ENCODE results near the gene RND2. TPM values are rescaled to one million over a fixed set of nuclear protein-coding genes. Genes with fewer than 3 reads are reported as not detected.

RND2 gene
- total RNA-seq, 4 donors from 2014 or later = 0.41 to 0.64 TPM; not detected in 2

DNA sequence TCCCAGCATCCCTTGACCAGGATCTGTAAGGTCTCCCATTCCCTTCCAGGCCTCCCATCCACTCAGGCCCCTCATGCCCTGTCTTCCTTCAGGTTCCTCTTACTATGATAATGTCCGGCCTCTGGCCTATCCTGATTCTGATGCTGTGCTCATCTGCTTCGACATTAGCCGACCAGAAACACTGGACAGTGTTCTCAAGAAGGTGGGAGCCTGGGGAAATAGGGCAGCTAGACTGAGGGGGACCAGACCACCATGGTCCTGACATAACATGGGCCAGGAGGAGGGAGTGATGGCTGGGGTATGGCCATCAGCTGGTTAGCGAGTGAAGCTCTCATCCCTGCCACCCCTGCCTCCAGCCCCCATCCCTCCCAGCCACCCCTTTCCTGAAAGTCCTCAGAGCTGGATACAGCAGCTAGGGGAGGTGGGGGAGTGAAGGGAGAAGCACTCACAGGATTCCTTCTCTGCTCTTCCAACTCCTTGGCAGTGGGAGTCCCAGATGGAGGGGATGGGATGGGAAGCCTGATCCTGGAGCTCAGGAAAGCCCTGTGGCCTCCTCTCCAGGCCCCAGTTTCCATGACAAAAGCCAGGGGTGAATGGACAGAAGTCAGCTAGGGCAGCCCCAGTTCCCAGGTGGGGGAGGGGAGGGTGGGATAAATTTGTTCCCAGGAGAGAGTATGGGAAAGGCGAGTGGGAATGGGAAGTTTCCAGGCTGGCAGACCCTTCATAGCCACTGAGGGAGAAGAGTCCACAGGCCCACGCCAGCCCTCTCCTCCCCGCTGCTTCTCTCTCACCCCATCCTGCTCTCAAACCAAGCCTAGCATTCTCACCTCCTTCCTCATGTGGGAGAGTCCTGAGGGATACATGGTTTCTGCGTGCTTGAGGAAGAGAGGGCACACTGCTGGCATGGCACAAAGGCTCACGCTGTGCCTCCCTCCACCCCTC, 2.3 kb downstream of the RND2 start:
- no peak for DNase-seq
- no peak overlapping the region for H3K4me3 ChIP-seq
- WGBS, 2 donors (ENCODE audit: low coverage in 1 of 2) = 66 to 72% methylated on average over 5 to 9 of the region's 9 CpGs
- in situ Hi-C loops (cut with MboI; ENCODE audit: low pct_ligation_motif_present in 1 of 4, low pct_unique_long_range_greater_than_20kb in 1 of 4, low sequenced_read_pairs in 3 of 4) (loop anchor here in 1 of 4 donors (25.0 kb wide), 1 partner anchor 310 kb away; no protein-coding TSS in a partner anchor), intact Hi-C loops (cut with DNase I; ENCODE audit: low total_unique reads) (no loop called here)
- peaks cover 6 to 17% (median 12%) of the 10 kb centered on the region in 4 donors for H3K4me1 ChIP-seq
- H3K36me3 ChIP-seq = no peaks in the 10 kb centered on the region
- TF ChIP-seq POLR2AphosphoS5 (IDR thresholded peaks at IDR 0.05) (no peak), POLR2A (IDR thresholded peaks at IDR 0.05) (no peak), EP300 (IDR thresholded peaks at IDR 0.05; ENCODE audit: low read depth) (no peak)
- TF ChIP-seq, protein P1, sequence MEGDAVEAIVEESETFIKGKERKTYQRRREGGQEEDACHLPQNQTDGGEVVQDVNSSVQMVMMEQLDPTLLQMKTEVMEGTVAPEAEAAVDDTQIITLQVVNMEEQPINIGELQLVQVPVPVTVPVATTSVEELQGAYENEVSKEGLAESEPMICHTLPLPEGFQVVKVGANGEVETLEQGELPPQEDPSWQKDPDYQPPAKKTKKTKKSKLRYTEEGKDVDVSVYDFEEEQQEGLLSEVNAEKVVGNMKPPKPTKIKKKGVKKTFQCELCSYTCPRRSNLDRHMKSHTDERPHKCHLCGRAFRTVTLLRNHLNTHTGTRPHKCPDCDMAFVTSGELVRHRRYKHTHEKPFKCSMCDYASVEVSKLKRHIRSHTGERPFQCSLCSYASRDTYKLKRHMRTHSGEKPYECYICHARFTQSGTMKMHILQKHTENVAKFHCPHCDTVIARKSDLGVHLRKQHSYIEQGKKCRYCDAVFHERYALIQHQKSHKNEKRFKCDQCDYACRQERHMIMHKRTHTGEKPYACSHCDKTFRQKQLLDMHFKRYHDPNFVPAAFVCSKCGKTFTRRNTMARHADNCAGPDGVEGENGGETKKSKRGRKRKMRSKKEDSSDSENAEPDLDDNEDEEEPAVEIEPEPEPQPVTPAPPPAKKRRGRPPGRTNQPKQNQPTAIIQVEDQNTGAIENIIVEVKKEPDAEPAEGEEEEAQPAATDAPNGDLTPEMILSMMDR (IDR thresholded peaks at IDR 0.05) = no peak
- H3K27me3 ChIP-seq = peaks cover 3% of the 10 kb centered on the region
- no peaks in the 10 kb centered on the region for H3K9me3 ChIP-seq
- H3K27ac ChIP-seq = no peak overlapping the region

DNA sequence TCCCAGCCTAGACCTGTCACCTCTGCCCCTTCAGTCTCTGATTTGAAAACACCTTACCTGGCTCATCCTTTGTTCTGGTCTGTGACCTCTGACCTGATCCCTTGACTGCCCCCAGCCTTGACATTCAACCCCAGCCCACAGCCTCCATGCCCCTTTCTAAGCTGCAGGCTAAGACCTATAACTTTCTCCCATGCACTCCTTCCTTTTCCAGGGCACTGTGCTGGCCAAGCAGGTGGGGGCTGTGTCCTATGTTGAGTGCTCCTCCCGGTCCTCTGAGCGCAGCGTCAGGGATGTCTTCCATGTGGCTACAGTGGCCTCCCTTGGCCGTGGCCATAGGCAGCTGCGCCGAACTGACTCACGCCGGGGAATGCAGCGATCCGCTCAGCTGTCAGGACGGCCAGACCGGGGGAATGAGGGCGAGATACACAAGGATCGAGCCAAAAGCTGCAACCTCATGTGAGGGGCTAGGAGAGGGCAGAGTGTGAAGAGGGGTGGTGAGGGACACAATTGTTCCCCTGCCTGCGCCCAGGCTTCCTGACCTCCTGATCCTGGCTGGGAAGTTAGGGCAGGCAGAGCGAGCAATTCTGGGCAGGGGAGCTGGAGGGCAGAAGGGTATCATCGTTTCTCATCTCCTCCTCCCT, 3.3 kb downstream of the RND2 start:
- H3K4me3 ChIP-seq = no peak overlapping the region
- no peak for TF ChIP-seq POLR2AphosphoS5 (IDR thresholded peaks at IDR 0.05)
- no peak for TF ChIP-seq EP300 (IDR thresholded peaks at IDR 0.05; ENCODE audit: low read depth)
- TF ChIP-seq, protein P1 (IDR thresholded peaks at IDR 0.05) = no peak
- no peak for TF ChIP-seq POLR2A (IDR thresholded peaks at IDR 0.05)
- no peak for DNase-seq
- intact Hi-C loops (cut with DNase I; ENCODE audit: low total_unique reads) (no loop called here), in situ Hi-C loops (cut with MboI; ENCODE audit: low pct_ligation_motif_present in 1 of 4, low pct_unique_long_range_greater_than_20kb in 1 of 4, low sequenced_read_pairs in 3 of 4) (loop anchor here in 1 of 4 donors (25.0 kb wide), 1 partner anchor 309 kb away; no protein-coding TSS in a partner anchor)
- no peak overlapping the region for H3K27ac ChIP-seq
- no peaks in the 10 kb centered on the region for H3K36me3 ChIP-seq
- H3K4me1 ChIP-seq = peaks cover 0 to 9% (median 7%) of the 10 kb centered on the region in 4 donors
- no peaks in the 10 kb centered on the region for H3K27me3 ChIP-seq
- 80 to 87% methylated on average over 3 to 17 of the region's 17 CpGs for WGBS, 2 donors (ENCODE audit: low coverage in 1 of 2)
- no peaks in the 10 kb centered on the region for H3K9me3 ChIP-seq

DNA sequence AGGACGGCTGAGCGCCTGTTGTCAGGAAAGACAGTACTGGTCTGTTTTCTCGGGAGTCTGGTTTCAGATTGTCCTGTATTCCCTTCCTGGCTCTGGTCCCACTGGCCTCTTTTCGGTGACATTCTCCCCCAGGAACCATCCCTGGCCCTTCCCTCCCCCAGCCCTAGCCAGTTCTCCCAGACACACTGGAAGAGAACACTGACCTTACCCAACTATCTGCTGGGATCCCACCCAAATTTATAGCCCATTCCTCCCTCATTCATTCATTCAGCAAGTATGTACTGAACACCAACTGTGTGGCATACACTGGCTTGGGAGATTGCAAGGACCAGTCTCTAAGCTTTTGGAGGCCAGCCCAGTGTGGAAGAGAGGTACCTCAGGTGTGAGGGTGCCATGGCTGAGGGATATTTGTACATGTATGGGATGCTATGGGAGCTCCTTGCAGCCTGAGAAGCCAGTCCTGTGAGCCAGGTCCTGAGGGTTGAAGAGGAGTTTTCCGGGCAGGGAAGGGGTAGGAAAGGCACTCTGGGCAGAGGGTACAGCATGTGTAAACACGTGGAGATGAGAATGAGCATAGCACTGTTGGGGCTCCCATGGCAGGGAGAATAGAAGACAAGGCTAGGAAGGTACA, 5.2 kb downstream of the RND2 start:
- Histone ChIP-seq H3K4me1 (no peaks in the 10 kb centered on the region), H3K27me3 (no peaks in the 10 kb centered on the region), H3K4me3 (no peak overlapping the region), H3K36me3 (no peaks in the 10 kb centered on the region), H3K27ac (peak overlapping the region in 1 of 4 donors; percentile 24), H3K9me3 (no peaks in the 10 kb centered on the region)
- TF ChIP-seq, protein P1 (IDR thresholded peaks at IDR 0.05) = no peak
- no peak for TF ChIP-seq POLR2AphosphoS5 (IDR thresholded peaks at IDR 0.05)
- TF ChIP-seq POLR2A (IDR thresholded peaks at IDR 0.05) = no peak
- no peak for TF ChIP-seq EP300 (IDR thresholded peaks at IDR 0.05; ENCODE audit: low read depth)
- no peak for DNase-seq
- intact Hi-C loops (cut with DNase I; ENCODE audit: low total_unique reads) = no loop called here
- in situ Hi-C loops (cut with MboI; ENCODE audit: low pct_ligation_motif_present in 1 of 4, low pct_unique_long_range_greater_than_20kb in 1 of 4, low sequenced_read_pairs in 3 of 4) = loop anchor here in 2 of 4 donors (5.0 to 25.0 kb wide), 2 partner anchors 92 to 307 kb away; no protein-coding TSS in a partner anchor
- WGBS, 2 donors (ENCODE audit: low coverage in 1 of 2) = 66 to 67% methylated on average over 1 to 6 of the region's 6 CpGs

DNA sequence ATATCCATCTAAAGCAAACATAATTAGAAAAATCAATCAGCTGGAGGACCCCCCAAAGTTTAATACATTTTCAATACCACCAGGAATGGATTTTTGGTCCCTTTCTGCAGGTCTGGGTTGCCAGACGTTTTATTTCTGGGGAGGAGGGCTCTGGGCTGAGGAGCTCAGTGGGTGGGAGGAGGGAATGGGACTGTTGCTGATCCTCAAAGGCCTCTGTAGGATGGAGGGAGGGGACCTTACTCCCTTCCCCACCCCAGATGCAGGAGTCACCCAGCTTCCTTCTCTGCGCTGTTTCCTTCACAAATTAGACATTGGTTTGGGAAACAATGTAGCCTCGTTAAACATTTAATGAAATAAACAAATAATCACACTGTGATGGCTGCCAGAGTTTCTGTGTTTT, 6.6 kb downstream of the RND2 start:
- H3K4me3 ChIP-seq = no peak overlapping the region
- no peaks in the 10 kb centered on the region for H3K9me3 ChIP-seq
- no peaks in the 10 kb centered on the region for H3K27me3 ChIP-seq
- no peaks in the 10 kb centered on the region for H3K36me3 ChIP-seq
- TF ChIP-seq, protein P1 (IDR thresholded peaks at IDR 0.05) = no peak
- TF ChIP-seq POLR2A (IDR thresholded peaks at IDR 0.05) = no peak
- no peak for TF ChIP-seq POLR2AphosphoS5 (IDR thresholded peaks at IDR 0.05)
- TF ChIP-seq EP300 (IDR thresholded peaks at IDR 0.05; ENCODE audit: low read depth) = no peak
- no peak overlapping the region for H3K27ac ChIP-seq
- in situ Hi-C loops (cut with MboI; ENCODE audit: low pct_ligation_motif_present in 1 of 4, low pct_unique_long_range_greater_than_20kb in 1 of 4, low sequenced_read_pairs in 3 of 4) = loop anchor here in 2 of 4 donors (5.0 to 25.0 kb wide), 2 partner anchors 91 to 306 kb away; no protein-coding TSS in a partner anchor
- intact Hi-C loops (cut with DNase I; ENCODE audit: low total_unique reads) = no loop called here
- 85 to 94% methylated on average over 2 to 3 of the region's 3 CpGs for WGBS, 2 donors (ENCODE audit: low coverage in 1 of 2)
- no peak for DNase-seq
- no peaks in the 10 kb centered on the region for H3K4me1 ChIP-seq

Data from transverse colon (tissue), 4 donors.